Measurements from ENCODE around the gene HUNK. TPM values are rescaled to one million over a fixed set of nuclear protein-coding genes. Genes with fewer than 3 reads are reported as not detected.

Gene HUNK
- total RNA-seq, 1 donor from 2014 or later: 0.43 TPM

Other genes with a start within 250 kb of the HUNK start
- 284 and 286 TPM in 2 replicates for gene SOD1, start 213.3 kb upstream of the HUNK start, total RNA-seq
- 55.8 and 60.1 TPM in 2 replicates for gene SCAF4, start 140.9 kb upstream of the HUNK start, total RNA-seq

Data from activated T-helper 2 cell treated with anti-CD3 and anti-CD28 coated beads, Interferon-gamma antibody, Interleukin-2, Interleukin-4, amounts not matched to agents 10 μg/mL and 5 μg/mL and 100 μg/mL, durations not matched to agents 14 hours and 24 hours and 36 hours (primary cell).